Pons (tissue), 1 donor: ENCODE data around the gene FBXL7.
A peak's percentile ranks its signal among the peaks of the same experiment; 100 is the strongest.

Experiments
- DNase-seq: peaks from one replicate; pipeline ENCODE4 v3.0.0-alpha.2; 2016; ENCODE audit warnings: low spot score

The FBXL7 gene

GRCh38 chr5:15887093-15887492 lies 387.1 kb downstream of the FBXL7 start:
- no peak for DNase-seq

- no peak for DNase-seq
These were observed 389.0 kb downstream of the FBXL7 start for GRCh38 chr5:15889001-15889400.

- no peak for DNase-seq
These were observed 393.9 kb downstream of the FBXL7 start for GRCh38 chr5:15893866-15894265.

- DNase-seq: no peak
These were observed 397.7 kb downstream of the FBXL7 start for GRCh38 chr5:15897656-15898055.

- no peak for DNase-seq
These were observed 398.7 kb downstream of the FBXL7 start for GRCh38 chr5:15898641-15899040.

GRCh38 chr5:15899481-15899880 lies 399.5 kb downstream of the FBXL7 start:
- DNase-seq: no peak

GRCh38 chr5:15901151-15901550 lies 401.2 kb downstream of the FBXL7 start:
- no peak for DNase-seq

GRCh38 chr5:15902066-15902465 lies 402.1 kb downstream of the FBXL7 start:
- DNase-seq: no peak

- no peak for DNase-seq
These were observed 405.2 kb downstream of the FBXL7 start for GRCh38 chr5:15904899-15905830.

- DNase-seq: no peak
These were observed 414.7 kb downstream of the FBXL7 start for GRCh38 chr5:15914638-15915037.

GRCh38 chr5:15926586-15926985 lies 426.6 kb downstream of the FBXL7 start:
- DNase-seq: no peak

GRCh38 chr5:15927710-15928380 lies 427.9 kb downstream of the FBXL7 start:
- no peak for DNase-seq

GRCh38 chr5:15929611-15930263 lies 429.8 kb downstream of the FBXL7 start:
- DNase-seq: no peak

- DNase-seq: no peak
These were observed 432.1 kb downstream of the FBXL7 start for GRCh38 chr5:15932066-15932465.

- DNase-seq: peak; percentile 32
These were observed 433.6 kb downstream of the FBXL7 start for GRCh38 chr5:15933259-15934207.

GRCh38 chr5:15936505-15937245 lies 436.7 kb downstream of the FBXL7 start:
- no peak for DNase-seq

- no peak for DNase-seq
These were observed 437.7 kb downstream of the FBXL7 start for GRCh38 chr5:15937708-15938107.

- no peak for DNase-seq
These were observed 438.2 kb downstream of the FBXL7 start for GRCh38 chr5:15938186-15938585.

GRCh38 chr5:15938961-15939360 lies 439.0 kb downstream of the FBXL7 start:
- DNase-seq: no peak

GRCh38 chr5:15940905-15941304 lies 440.9 kb downstream of the FBXL7 start:
- no peak for DNase-seq

GRCh38 chr5:15943487-15943886 lies 443.5 kb downstream of the FBXL7 start:
- no peak for DNase-seq
